Suprapubic skin (tissue), 3 donors: ENCODE results near the gene GPC5.

Experiments used
- CTCF ChIP-seq, 2 donors: fragments of 200-600 bp in 1 of 2; fragments of 450-650 bp in 1 of 2; sonication (generic) in 1 of 2; IDR thresholded peaks; one replicate each; pipeline ENCODE4 v1.5.1; 2016 to 2019; ENCODE audit warnings: antibody characterized with exemption in 2 of 2, mild to moderate bottlenecking in 1 of 2, moderate library complexity in 1 of 2
- POLR2AphosphoS5 ChIP-seq, 3 donors: sonication (generic); formaldehyde crosslinking; IDR thresholded peaks; one replicate each; pipeline ENCODE4 v1.6.1; 2017; ENCODE audit warnings: antibody characterized with exemption in 3 of 3

GRCh38 chr13:92414851-92415250 is 1016.4 kb downstream of the GPC5 start:
- TF ChIP-seq CTCF (IDR thresholded peaks at IDR 0.05) (no peak), POLR2AphosphoS5 (IDR thresholded peaks at IDR 0.05) (no peak)
